Activated T-cell treated with anti-CD3 and anti-CD28 coated beads, Interleukin-2, amount 50 U/mL, for 24 hours (primary cell): ENCODE measurements around the gene TAAR6.

Experiments used
- DNase-seq: peaks from one replicate; pipeline ENCODE4 v3.0.0-alpha.2; 2020
- H3K27ac Mint-ChIP-seq: 2 replicates; pipeline ENCODE4 v1.8.0; 2020; ENCODE audit warnings: mild to moderate bottlenecking, mixed read lengths
- H3K27me3 Mint-ChIP-seq: 2 replicates; pipeline ENCODE4 v1.8.0; 2020; ENCODE audit warnings: mixed read lengths
- H3K36me3 Mint-ChIP-seq: 2 replicates; pipeline ENCODE4 v1.8.0; 2020; ENCODE audit warnings: low read depth, mixed read lengths
- H3K4me1 Mint-ChIP-seq: 2 replicates; pipeline ENCODE4 v1.8.0; 2020; ENCODE audit warnings: low read depth, mixed read lengths
- H3K4me3 Mint-ChIP-seq: 2 replicates; pipeline ENCODE4 v1.8.0; 2020; ENCODE audit warnings: mild to moderate bottlenecking, moderate library complexity, mixed read lengths
- H3K9me3 Mint-ChIP-seq: 2 replicates; pipeline ENCODE4 v1.8.0; 2020; ENCODE audit warnings: mixed read lengths

Gene TAAR6

GRCh38 chr6:132607544-132608233 is 37.6 kb downstream of the TAAR6 start:
- Mint-ChIP-seq H3K27ac (no peak overlapping the region), H3K4me3 (no peak overlapping the region), H3K27me3 (peaks cover 6% of the 10 kb centered on the region), H3K36me3 (no peaks in the 10 kb centered on the region), H3K9me3 (no peaks in the 10 kb centered on the region), H3K4me1 (peaks cover 3% of the 10 kb centered on the region)
- no peak for DNase-seq

- H3K4me1 Mint-ChIP-seq = peaks cover 6% of the 10 kb centered on the region
- H3K36me3 Mint-ChIP-seq = no peaks in the 10 kb centered on the region
- no peak overlapping the region for H3K27ac Mint-ChIP-seq
- no peaks in the 10 kb centered on the region for H3K9me3 Mint-ChIP-seq
- H3K4me3 Mint-ChIP-seq = no peak overlapping the region
- DNase-seq = no peak
- H3K27me3 Mint-ChIP-seq = peaks cover 3% of the 10 kb centered on the region
These were observed 41.5 kb downstream of the TAAR6 start for GRCh38 chr6:132611616-132612015.

GRCh38 chr6:132612449-132613108 is 42.5 kb downstream of the TAAR6 start:
- DNase-seq = no peak
- Mint-ChIP-seq H3K9me3 (no peaks in the 10 kb centered on the region), H3K4me3 (no peak overlapping the region), H3K27ac (no peak overlapping the region), H3K4me1 (peaks cover 6% of the 10 kb centered on the region), H3K36me3 (no peaks in the 10 kb centered on the region), H3K27me3 (peaks cover 12% of the 10 kb centered on the region)

GRCh38 chr6:132614554-132614953 is 44.4 kb downstream of the TAAR6 start:
- H3K4me1 Mint-ChIP-seq = peaks cover 6% of the 10 kb centered on the region
- no peaks in the 10 kb centered on the region for H3K9me3 Mint-ChIP-seq
- H3K4me3 Mint-ChIP-seq = peak overlapping the region; percentile 40
- no peaks in the 10 kb centered on the region for H3K36me3 Mint-ChIP-seq
- DNase-seq = no peak
- H3K27ac Mint-ChIP-seq = no peak overlapping the region
- peaks cover 15% of the 10 kb centered on the region for H3K27me3 Mint-ChIP-seq

GRCh38 chr6:132616677-132617076 is 46.6 kb downstream of the TAAR6 start:
- no peak for DNase-seq
- Mint-ChIP-seq H3K36me3 (no peaks in the 10 kb centered on the region), H3K4me1 (peaks cover 6% of the 10 kb centered on the region), H3K9me3 (no peaks in the 10 kb centered on the region), H3K4me3 (no peak overlapping the region), H3K27me3 (peaks cover 17% of the 10 kb centered on the region), H3K27ac (no peak overlapping the region)
